Measurements from ENCODE around the gene YY1.
"Not testable (repeated sequence)": the region's sequence is repeated elsewhere in the genome, so short reads cannot be mapped to it uniquely, and the experiment has no call there.

Gene YY1

GRCh38 chr14:100285021-100285912 lies 46.3 kb downstream of the YY1 start:
- DNase-seq (ENCODE audit: low read depth) = peak; percentile 70

- DNase-seq (ENCODE audit: low read depth) = no peak
Measured at GRCh38 chr14:100285913-100286400, 47.0 kb downstream of the YY1 start.

GRCh38 chr14:100286484-100287191 lies 47.7 kb downstream of the YY1 start:
- DNase-seq (ENCODE audit: low read depth) = no peak

- DNase-seq (ENCODE audit: low read depth) = no peak
Measured at GRCh38 chr14:100287202-100287997, 48.5 kb downstream of the YY1 start.

- DNase-seq (ENCODE audit: low read depth) = not testable (repeated sequence)
Measured at GRCh38 chr14:100287998-100288295, 49.0 kb downstream of the YY1 start.

- DNase-seq (ENCODE audit: low read depth) = no peak
Measured at GRCh38 chr14:100288382-100289185, 49.6 kb downstream of the YY1 start.

- no peak for DNase-seq (ENCODE audit: low read depth)
Measured at GRCh38 chr14:100289916-100290606, 51.1 kb downstream of the YY1 start.

GRCh38 chr14:100290607-100291304 lies 51.8 kb downstream of the YY1 start:
- no peak for DNase-seq (ENCODE audit: low read depth)

- no peak for DNase-seq (ENCODE audit: low read depth)
Measured at GRCh38 chr14:100291305-100292075, 52.5 kb downstream of the YY1 start.

- no peak for DNase-seq (ENCODE audit: low read depth)
Measured at GRCh38 chr14:100292301-100292775, 53.4 kb downstream of the YY1 start.

- DNase-seq (ENCODE audit: low read depth) = no peak
Measured at GRCh38 chr14:100292776-100293461, 54.0 kb downstream of the YY1 start.

- DNase-seq (ENCODE audit: low read depth) = no peak
Measured at GRCh38 chr14:100293497-100294212, 54.7 kb downstream of the YY1 start.

GRCh38 chr14:100294213-100294962 lies 55.4 kb downstream of the YY1 start:
- DNase-seq (ENCODE audit: low read depth) = no peak

- no peak for DNase-seq (ENCODE audit: low read depth)
Measured at GRCh38 chr14:100294963-100295330, 56.0 kb downstream of the YY1 start.

GRCh38 chr14:100295376-100296105 lies 56.6 kb downstream of the YY1 start:
- DNase-seq (ENCODE audit: low read depth) = no peak

GRCh38 chr14:100296106-100296651 lies 57.2 kb downstream of the YY1 start:
- no peak for DNase-seq (ENCODE audit: low read depth)
